ENCODE results near the gene SLC16A5. TPM values are rescaled to one million over a fixed set of nuclear protein-coding genes. Genes with fewer than 3 reads are reported as not detected.

SLC16A5 gene
- total RNA-seq, 1 experiment from 2014 or later = 1.2 TPM

- Histone ChIP-seq H3K9me3 (ENCODE audit: low read length) (no peaks in the 10 kb centered on the region), H3K9me2 (replicated peaks; ENCODE audit: low read length) (no peaks in the 10 kb centered on the region), H3K4me3 (ENCODE audit: low read length) (peak overlapping the region; percentile 82), H3K27me3 (ENCODE audit: low read length) (no peaks in the 10 kb centered on the region), H4K20me1 (ENCODE audit: low read length) (peaks cover 47% of the 10 kb centered on the region), H3K27ac (ENCODE audit: low read length) (peak overlapping the region; percentile 36), H3F3A (ENCODE audit: low read length, unreplicated experiment) (peaks cover 7% of the 10 kb centered on the region), H3K36me3 (ENCODE audit: low read depth, low read length) (peaks cover 9% of the 10 kb centered on the region; the same call in 1 of the 2 replicates), H3K9ac (ENCODE audit: low read length) (peak overlapping the region; percentile 87), H3K4me1 (ENCODE audit: insufficient read depth, low read length) (peaks cover 43% of the 10 kb centered on the region), H3K79me2 (ENCODE audit: low read length) (peaks cover 70% of the 10 kb centered on the region), H2AFZ (ENCODE audit: low read length) (no peak overlapping the region), H3K4me2 (ENCODE audit: low read length) (peak overlapping the region; percentile 95)
- ChIA-PET POLR2A (ENCODE audit: unreplicated experiment) (interaction anchor here (0.5 kb wide), 1 partner anchor 87 kb away, joined by 3 read pairs; no protein-coding TSS in a partner anchor), CTCF (no interaction called here)
- DNase-seq = peak; percentile 12
- BruUV-seq (replicated peaks) = no TSS peak
- TF ChIP-seq EZH2phosphoT487 (IDR thresholded peaks at IDR 0.05; ENCODE audit: borderline replicate concordance, low read length) (no peak), CTCF (conservative IDR thresholded peaks at IDR 0.05; ENCODE audit: low read depth, low read length) (no peak), EZH2 (IDR thresholded peaks at IDR 0.05; ENCODE audit: low read length, unreplicated experiment) (no peak)
- intact Hi-C loops (cut with micrococcal nuclease) = loop anchor here (2.0 kb wide), 1 partner anchor 29 kb away; no protein-coding TSS in a partner anchor
- peak; percentile 11 for ATAC-seq
Observed at GRCh38 chr17:75153780-75154194, 66.0 kb downstream of the SLC16A5 start.

- peaks cover 6% of the 10 kb centered on the region; the same call in 1 of the 2 replicates for H3K36me3 ChIP-seq (ENCODE audit: low read depth, low read length)
- no peaks in the 10 kb centered on the region for H3K27me3 ChIP-seq (ENCODE audit: low read length)
- ATAC-seq (peak; percentile 83), DNase-seq (peak; percentile 100)
- H3K4me2 ChIP-seq (ENCODE audit: low read length) = peak within 1 kb of the TSS; percentile 95
- peaks cover 10% of the 10 kb centered on the region for H3F3A ChIP-seq (ENCODE audit: low read length, unreplicated experiment)
- H3K4me3 ChIP-seq (ENCODE audit: low read length) = peak within 1 kb of the TSS; percentile 82
- peaks cover 47% of the 10 kb centered on the region for H3K4me1 ChIP-seq (ENCODE audit: insufficient read depth, low read length)
- no TSS peak for BruUV-seq (replicated peaks)
- peaks cover 64% of the 10 kb centered on the region for H3K79me2 ChIP-seq (ENCODE audit: low read length)
- CTCF ChIA-PET = interaction anchor here (0.6 to 1.0 kb wide), 2 partner anchors 41 to 47 kb away, joined by 3 to 4 read pairs; no protein-coding TSS in a partner anchor
- intact Hi-C loops (cut with micrococcal nuclease) = loop anchor here (2.0 kb wide), 1 partner anchor 30 kb away; no protein-coding TSS in a partner anchor
- H3K9ac ChIP-seq (ENCODE audit: low read length) = peak within 1 kb of the TSS; percentile 87
- no peak for TF ChIP-seq EZH2phosphoT487 (IDR thresholded peaks at IDR 0.05; ENCODE audit: borderline replicate concordance, low read length)
- TF ChIP-seq CTCF (conservative IDR thresholded peaks at IDR 0.05; ENCODE audit: low read depth, low read length) = no peak
- no peak for TF ChIP-seq EZH2 (IDR thresholded peaks at IDR 0.05; ENCODE audit: low read length, unreplicated experiment)
- POLR2A ChIA-PET (ENCODE audit: unreplicated experiment) = interaction anchor here (0.5 to 0.6 kb wide), 2 partner anchors 20 to 88 kb away, joined by 3 read pairs; no protein-coding TSS in a partner anchor
- 0 out of 2 replicates have a peak within 1 kb of the TSS, but pooled peaks have one; percentile 17 for H2AFZ ChIP-seq (ENCODE audit: low read length)
- peaks cover 43% of the 10 kb centered on the region for H4K20me1 ChIP-seq (ENCODE audit: low read length)
- no peaks in the 10 kb centered on the region for H3K9me3 ChIP-seq (ENCODE audit: low read length)
- H3K27ac ChIP-seq (ENCODE audit: low read length) = peak within 1 kb of the TSS; percentile 63
- H3K9me2 ChIP-seq (replicated peaks; ENCODE audit: low read length) = no peaks in the 10 kb centered on the region
Observed at GRCh38 chr17:75154195-75155106, 66.7 kb downstream of the SLC16A5 start, which contains the start of gene JPT1. TSS of gene JPT1 (minus strand) at chr17:75154512. CDS start at chr17:75154397, 115 bp downstream.
